ENCODE measurements around the gene COQ3.
A peak's percentile ranks its signal among the peaks of the same experiment; 100 is the strongest.

COQ3 gene

GRCh38 chr6:99393698-99394531, at the start of gene COQ3:
TSS of gene COQ3 (minus strand) at chr6:99394195. CDS start at chr6:99394179, 16 bp downstream.
- DNase-seq, result peak; percentile 60

GRCh38 chr6:99434702-99435530, 40.9 kb upstream of the COQ3 start:
- DNase-seq, result no peak

GRCh38 chr6:99432877-99433276, 38.9 kb upstream of the COQ3 start:
- no peak for DNase-seq

- no peak for DNase-seq
Measured at GRCh38 chr6:99431901-99432300, 37.9 kb upstream of the COQ3 start.

GRCh38 chr6:99427988-99428387, 34.0 kb upstream of the COQ3 start:
- no peak for DNase-seq

- no peak for DNase-seq
Measured at GRCh38 chr6:99426451-99426757, 32.4 kb upstream of the COQ3 start.

GRCh38 chr6:99425647-99426450, 31.9 kb upstream of the COQ3 start:
- peak; percentile 85 for DNase-seq

- DNase-seq, result peak; percentile 98
Measured at GRCh38 chr6:99424761-99425646, 31.0 kb upstream of the COQ3 start, which contains the start of gene PNISR. TSS of gene PNISR (minus strand) at chr6:99425308. CDS start at chr6:99414659, 10,649 bp downstream.

GRCh38 chr6:99424022-99424421, 30.0 kb upstream of the COQ3 start:
- no peak for DNase-seq

- DNase-seq, result no peak
Measured at GRCh38 chr6:99422912-99423311, 28.9 kb upstream of the COQ3 start.

GRCh38 chr6:99416892-99417767, 23.1 kb upstream of the COQ3 start:
- no peak for DNase-seq

- no peak for DNase-seq
Measured at GRCh38 chr6:99416226-99416625, 22.2 kb upstream of the COQ3 start.

- DNase-seq, result no peak
Measured at GRCh38 chr6:99415446-99415845, 21.5 kb upstream of the COQ3 start.

GRCh38 chr6:99412065-99412464, 18.1 kb upstream of the COQ3 start:
- DNase-seq, result no peak

- no peak for DNase-seq
Measured at GRCh38 chr6:99409672-99410071, 15.7 kb upstream of the COQ3 start.

GRCh38 chr6:99407076-99407475, 13.1 kb upstream of the COQ3 start:
- no peak for DNase-seq

- no peak for DNase-seq
Measured at GRCh38 chr6:99402448-99402847, 8.5 kb upstream of the COQ3 start.

- no peak for DNase-seq
Measured at GRCh38 chr6:99397287-99397686, 3.3 kb upstream of the COQ3 start.

- DNase-seq, result no peak
Measured at GRCh38 chr6:99393366-99393697, 663 bp downstream of the COQ3 start.

- no peak for DNase-seq
Measured at GRCh38 chr6:99390896-99391295, 3.1 kb downstream of the COQ3 start.

GRCh38 chr6:99384507-99384906, 9.5 kb downstream of the COQ3 start:
- no peak for DNase-seq
